Measurements from ENCODE around the gene CBLL2. TPM values are rescaled to one million over a fixed set of nuclear protein-coding genes. Genes with fewer than 3 reads are reported as not detected.

Gene CBLL2
- total RNA-seq, 1 donor from 2014 or later = not detected

- no peak for TF ChIP-seq EZH2phosphoT487 (IDR thresholded peaks at IDR 0.05)
- TF ChIP-seq, protein P1, sequence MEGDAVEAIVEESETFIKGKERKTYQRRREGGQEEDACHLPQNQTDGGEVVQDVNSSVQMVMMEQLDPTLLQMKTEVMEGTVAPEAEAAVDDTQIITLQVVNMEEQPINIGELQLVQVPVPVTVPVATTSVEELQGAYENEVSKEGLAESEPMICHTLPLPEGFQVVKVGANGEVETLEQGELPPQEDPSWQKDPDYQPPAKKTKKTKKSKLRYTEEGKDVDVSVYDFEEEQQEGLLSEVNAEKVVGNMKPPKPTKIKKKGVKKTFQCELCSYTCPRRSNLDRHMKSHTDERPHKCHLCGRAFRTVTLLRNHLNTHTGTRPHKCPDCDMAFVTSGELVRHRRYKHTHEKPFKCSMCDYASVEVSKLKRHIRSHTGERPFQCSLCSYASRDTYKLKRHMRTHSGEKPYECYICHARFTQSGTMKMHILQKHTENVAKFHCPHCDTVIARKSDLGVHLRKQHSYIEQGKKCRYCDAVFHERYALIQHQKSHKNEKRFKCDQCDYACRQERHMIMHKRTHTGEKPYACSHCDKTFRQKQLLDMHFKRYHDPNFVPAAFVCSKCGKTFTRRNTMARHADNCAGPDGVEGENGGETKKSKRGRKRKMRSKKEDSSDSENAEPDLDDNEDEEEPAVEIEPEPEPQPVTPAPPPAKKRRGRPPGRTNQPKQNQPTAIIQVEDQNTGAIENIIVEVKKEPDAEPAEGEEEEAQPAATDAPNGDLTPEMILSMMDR (IDR thresholded peaks at IDR 0.05) = no peak
Observed at GRCh38 chrX:22315151-22315550, 42.4 kb downstream of the CBLL2 start.

GRCh38 chrX:22320236-22320873 lies 47.6 kb downstream of the CBLL2 start:
- no peaks in the 10 kb centered on the region for H3K79me2 ChIP-seq (ENCODE audit: low read depth)
- H2AFZ ChIP-seq (replicated peaks) = no peak overlapping the region
- no peaks in the 10 kb centered on the region for H3K36me3 ChIP-seq
- H3K9me3 ChIP-seq (ENCODE audit: low read depth) = no peaks in the 10 kb centered on the region
- H3K27me3 ChIP-seq = no peaks in the 10 kb centered on the region
- no peaks in the 10 kb centered on the region for H3K36me3 Mint-ChIP-seq
- H3K4me1 ChIP-seq = peaks cover 14% of the 10 kb centered on the region
- peak overlapping the region; percentile 72 for H3K4me2 ChIP-seq
- H3K27ac ChIP-seq = peak overlapping the region; percentile 90
- no peak overlapping the region for H3K9ac ChIP-seq
- no peak overlapping the region for H3K27ac Mint-ChIP-seq
- no peaks in the 10 kb centered on the region for H4K20me1 ChIP-seq (ENCODE audit: low read depth)
- peak; percentile 76 for DNase-seq (ENCODE audit: low spot score)
- TF ChIP-seq EZH2phosphoT487 (IDR thresholded peaks at IDR 0.05) = no peak
- no peak for TF ChIP-seq EZH2 (IDR thresholded peaks at IDR 0.05)
- TF ChIP-seq, protein P1 (IDR thresholded peaks at IDR 0.05) = no peak
- H3K4me3 ChIP-seq = peak overlapping the region; percentile 40
- peaks cover 28% of the 10 kb centered on the region for H3F3A ChIP-seq (ENCODE audit: low read depth)
- peaks cover 5% of the 10 kb centered on the region for H3K9me3 Mint-ChIP-seq
- H3K4me1 Mint-ChIP-seq = peaks cover 5% of the 10 kb centered on the region
- no peak overlapping the region for H3K4me3 Mint-ChIP-seq
- no peaks in the 10 kb centered on the region for H3K27me3 Mint-ChIP-seq (ENCODE audit: insufficient read depth, low read depth)

More at GRCh38 chrX:22315151-22315550, 42.4 kb downstream of the CBLL2 start:
- H3K9me3 Mint-ChIP-seq = peaks cover 3% of the 10 kb centered on the region
- no peak overlapping the region for H3K27ac Mint-ChIP-seq
- no peak overlapping the region for H3K27ac ChIP-seq
- H3K9ac ChIP-seq = no peak overlapping the region
- H3K4me3 Mint-ChIP-seq = no peak overlapping the region
- no peaks in the 10 kb centered on the region for H3K27me3 Mint-ChIP-seq (ENCODE audit: insufficient read depth, low read depth)
- no peaks in the 10 kb centered on the region for H3K36me3 Mint-ChIP-seq
- H3K36me3 ChIP-seq = no peaks in the 10 kb centered on the region
- no peaks in the 10 kb centered on the region for H4K20me1 ChIP-seq (ENCODE audit: low read depth)
- H3K79me2 ChIP-seq (ENCODE audit: low read depth) = no peaks in the 10 kb centered on the region
- no peaks in the 10 kb centered on the region for H3K27me3 ChIP-seq
- no peak overlapping the region for H3K4me3 ChIP-seq
- H3K4me1 ChIP-seq = peaks cover 9% of the 10 kb centered on the region
- no peak overlapping the region for H2AFZ ChIP-seq (replicated peaks)
- H3F3A ChIP-seq (ENCODE audit: low read depth) = peaks cover 12% of the 10 kb centered on the region
- H3K4me2 ChIP-seq = no peak overlapping the region
- no peak for DNase-seq (ENCODE audit: low spot score)
- H3K4me1 Mint-ChIP-seq = peaks cover 3% of the 10 kb centered on the region
- H3K9me3 ChIP-seq (ENCODE audit: low read depth) = peaks cover 4% of the 10 kb centered on the region

- H3K9me3 ChIP-seq (ENCODE audit: low read depth) = no peaks in the 10 kb centered on the region
- TF ChIP-seq EZH2phosphoT487 (IDR thresholded peaks at IDR 0.05) (no peak), EZH2 (IDR thresholded peaks at IDR 0.05) (no peak)
- TF ChIP-seq, protein P1 (IDR thresholded peaks at IDR 0.05) = no peak
- no peaks in the 10 kb centered on the region for H3K27me3 Mint-ChIP-seq (ENCODE audit: insufficient read depth, low read depth)
- H4K20me1 ChIP-seq (ENCODE audit: low read depth) = no peaks in the 10 kb centered on the region
- peaks cover 28% of the 10 kb centered on the region for H3F3A ChIP-seq (ENCODE audit: low read depth)
- peaks cover 5% of the 10 kb centered on the region for H3K9me3 Mint-ChIP-seq
- no peak overlapping the region for H2AFZ ChIP-seq (replicated peaks)
- H3K4me3 ChIP-seq = no peak overlapping the region
- DNase-seq (ENCODE audit: low spot score) = no peak
- H3K36me3 Mint-ChIP-seq = no peaks in the 10 kb centered on the region
- H3K79me2 ChIP-seq (ENCODE audit: low read depth) = no peaks in the 10 kb centered on the region
- H3K27me3 ChIP-seq = no peaks in the 10 kb centered on the region
- no peak overlapping the region for H3K4me2 ChIP-seq
- H3K27ac ChIP-seq = no peak overlapping the region
- H3K4me1 ChIP-seq = peaks cover 14% of the 10 kb centered on the region
- no peak overlapping the region for H3K9ac ChIP-seq
- H3K27ac Mint-ChIP-seq = no peak overlapping the region
- H3K4me3 Mint-ChIP-seq = no peak overlapping the region
- no peaks in the 10 kb centered on the region for H3K36me3 ChIP-seq
- peaks cover 5% of the 10 kb centered on the region for H3K4me1 Mint-ChIP-seq
Observed at GRCh38 chrX:22323541-22323940, 50.8 kb downstream of the CBLL2 start.

Other genes starting within 250 kb of the CBLL2 start
- gene PHEX, start 240.6 kb upstream of the CBLL2 start, total RNA-seq (ENCODE audit: low replicate concordance) = 0.06 and 0.07 TPM in 2 replicates